ENCODE results near the gene DGLUCY.
"Not testable (repeated sequence)": the region's sequence is repeated elsewhere in the genome, so short reads cannot be mapped to it uniquely, and the experiment has no call there.

- not testable (repeated sequence) for TF ChIP-seq ZSCAN18 (tag by site-specific recombination; IDR thresholded peaks at IDR 0.05); MZF1 (tag by site-specific recombination; IDR thresholded peaks at IDR 0.05; ENCODE audit: borderline replicate concordance); ZXDB (tag by site-specific recombination; IDR thresholded peaks at IDR 0.05); CTCF (tag by site-specific recombination; IDR thresholded peaks at IDR 0.05); KLF10 (tag by site-specific recombination; IDR thresholded peaks at IDR 0.05); ZNF404 (tag by site-specific recombination; IDR thresholded peaks at IDR 0.05); ZNF747 (tag by site-specific recombination; IDR thresholded peaks at IDR 0.05); REST (tag by site-specific recombination; IDR thresholded peaks at IDR 0.05); EGR2 (tag by site-specific recombination; IDR thresholded peaks at IDR 0.05; ENCODE audit: low read depth); ZNF600 (tag by site-specific recombination; IDR thresholded peaks at IDR 0.05); ZNF585B (tag by site-specific recombination; IDR thresholded peaks at IDR 0.05); ZFHX2 (tag by site-specific recombination; conservative IDR thresholded peaks at IDR 0.05); ZNF146 (tag by site-specific recombination; IDR thresholded peaks at IDR 0.05); ZBTB21 (tag by site-specific recombination; IDR thresholded peaks at IDR 0.05)
Observed at GRCh38 chr14:91182753-91183152, 68.9 kb downstream of the DGLUCY start.
